ENCODE results near the gene PDK3. TPM values are rescaled to one million over a fixed set of nuclear protein-coding genes. Genes with fewer than 3 reads are reported as not detected.

PDK3 gene
- total RNA-seq, 1 donor from 2014 or later, result 43.7 TPM

DNA sequence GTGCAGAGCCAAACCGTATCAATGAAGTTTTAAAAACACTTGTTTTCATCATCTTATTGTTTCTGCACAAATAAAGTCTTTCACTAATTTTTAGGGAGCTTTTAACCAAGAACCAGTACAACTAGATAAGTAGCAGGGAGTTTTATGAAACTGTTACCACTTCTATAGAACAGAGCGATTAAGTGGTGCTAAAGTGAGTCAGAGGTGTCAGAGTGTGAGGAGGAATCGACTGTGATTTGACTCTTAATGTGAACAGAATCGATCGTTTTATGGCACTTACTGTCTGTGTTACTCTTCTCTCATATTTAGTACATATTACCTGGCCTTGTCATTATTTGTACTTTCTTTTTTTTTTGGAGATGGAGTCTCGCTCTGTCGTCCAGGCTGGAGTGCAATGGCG is 43.3 kb downstream of the PDK3 start:
- Mint-ChIP-seq H3K4me3 (ENCODE audit: low read depth) (no peak overlapping the region), H3K27me3 (no peaks in the 10 kb centered on the region), H3K27ac (no peak overlapping the region), H3K9me3 (ENCODE audit: low read depth) (no peaks in the 10 kb centered on the region), H3K4me1 (ENCODE audit: low read depth) (peaks cover 8% of the 10 kb centered on the region), H3K36me3 (ENCODE audit: insufficient read depth) (peaks cover 18% of the 10 kb centered on the region)
- DNase-seq (ENCODE audit: low spot score, unreplicated experiment), result no peak
- TF ChIP-seq, protein P1, sequence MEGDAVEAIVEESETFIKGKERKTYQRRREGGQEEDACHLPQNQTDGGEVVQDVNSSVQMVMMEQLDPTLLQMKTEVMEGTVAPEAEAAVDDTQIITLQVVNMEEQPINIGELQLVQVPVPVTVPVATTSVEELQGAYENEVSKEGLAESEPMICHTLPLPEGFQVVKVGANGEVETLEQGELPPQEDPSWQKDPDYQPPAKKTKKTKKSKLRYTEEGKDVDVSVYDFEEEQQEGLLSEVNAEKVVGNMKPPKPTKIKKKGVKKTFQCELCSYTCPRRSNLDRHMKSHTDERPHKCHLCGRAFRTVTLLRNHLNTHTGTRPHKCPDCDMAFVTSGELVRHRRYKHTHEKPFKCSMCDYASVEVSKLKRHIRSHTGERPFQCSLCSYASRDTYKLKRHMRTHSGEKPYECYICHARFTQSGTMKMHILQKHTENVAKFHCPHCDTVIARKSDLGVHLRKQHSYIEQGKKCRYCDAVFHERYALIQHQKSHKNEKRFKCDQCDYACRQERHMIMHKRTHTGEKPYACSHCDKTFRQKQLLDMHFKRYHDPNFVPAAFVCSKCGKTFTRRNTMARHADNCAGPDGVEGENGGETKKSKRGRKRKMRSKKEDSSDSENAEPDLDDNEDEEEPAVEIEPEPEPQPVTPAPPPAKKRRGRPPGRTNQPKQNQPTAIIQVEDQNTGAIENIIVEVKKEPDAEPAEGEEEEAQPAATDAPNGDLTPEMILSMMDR (IDR thresholded peaks at IDR 0.05; ENCODE audit: unreplicated experiment), result no peak

DNA sequence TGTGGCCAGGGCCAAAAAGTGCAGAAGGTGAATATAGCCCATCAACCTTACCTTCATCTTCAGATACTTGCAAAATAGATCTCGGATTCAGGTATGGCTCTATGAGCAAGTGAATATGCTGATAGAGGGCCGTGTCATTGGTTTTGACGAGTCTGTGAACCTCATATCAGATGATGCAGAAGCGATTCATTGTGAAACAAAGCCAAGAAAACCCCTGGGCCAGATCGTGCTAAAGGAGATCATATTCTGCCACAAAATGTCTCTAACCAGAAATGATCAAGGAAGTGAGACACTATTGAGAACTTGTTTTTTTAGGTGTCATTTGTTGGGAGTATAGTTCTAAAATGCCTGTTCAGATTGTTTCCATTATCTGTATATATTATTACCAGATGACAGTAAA is 48.3 kb downstream of the PDK3 start:
- Mint-ChIP-seq H3K4me1 (ENCODE audit: low read depth) (peaks cover 5% of the 10 kb centered on the region), H3K27ac (no peak overlapping the region), H3K4me3 (ENCODE audit: low read depth) (no peak overlapping the region), H3K36me3 (ENCODE audit: insufficient read depth) (peaks cover 11% of the 10 kb centered on the region), H3K27me3 (no peaks in the 10 kb centered on the region), H3K9me3 (ENCODE audit: low read depth) (no peaks in the 10 kb centered on the region)
- DNase-seq (ENCODE audit: low spot score, unreplicated experiment), result no peak
- TF ChIP-seq, protein P1 (IDR thresholded peaks at IDR 0.05; ENCODE audit: unreplicated experiment), result no peak

DNA sequence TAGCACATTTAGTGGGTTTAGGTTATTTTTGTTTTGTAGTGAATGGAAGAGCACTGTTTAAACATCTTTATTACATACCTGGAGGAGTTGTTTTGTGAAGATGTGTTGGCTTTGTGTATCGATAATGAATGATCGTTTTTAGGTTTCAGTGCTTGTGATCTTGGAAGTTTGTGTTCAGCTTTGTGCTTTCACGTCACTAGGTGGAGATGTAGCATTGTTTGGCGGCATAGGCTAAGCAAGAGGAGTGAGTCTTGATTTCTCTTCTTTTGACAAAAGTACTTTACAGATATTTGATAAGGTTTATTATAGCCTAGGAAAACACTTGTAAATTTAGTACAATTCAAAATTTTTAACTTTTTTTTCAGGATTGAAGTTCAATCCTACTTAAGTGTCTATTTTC is 50.4 kb downstream of the PDK3 start:
- no peaks in the 10 kb centered on the region for H3K27me3 Mint-ChIP-seq
- H3K36me3 Mint-ChIP-seq (ENCODE audit: insufficient read depth), result peaks cover 11% of the 10 kb centered on the region
- H3K4me3 Mint-ChIP-seq (ENCODE audit: low read depth), result no peak overlapping the region
- no peaks in the 10 kb centered on the region for H3K9me3 Mint-ChIP-seq (ENCODE audit: low read depth)
- H3K4me1 Mint-ChIP-seq (ENCODE audit: low read depth), result peaks cover 5% of the 10 kb centered on the region
- DNase-seq (ENCODE audit: low spot score, unreplicated experiment), result no peak
- peak overlapping the region; percentile 19 for H3K27ac Mint-ChIP-seq
- TF ChIP-seq, protein P1 (IDR thresholded peaks at IDR 0.05; ENCODE audit: unreplicated experiment), result peak; percentile 50

- Mint-ChIP-seq H3K36me3 (ENCODE audit: insufficient read depth) (peaks cover 19% of the 10 kb centered on the region), H3K27me3 (no peaks in the 10 kb centered on the region), H3K4me3 (ENCODE audit: low read depth) (no peak overlapping the region), H3K27ac (peak overlapping the region; percentile 82), H3K4me1 (ENCODE audit: low read depth) (peaks cover 3% of the 10 kb centered on the region), H3K9me3 (ENCODE audit: low read depth) (no peaks in the 10 kb centered on the region)
- no peak for DNase-seq (ENCODE audit: low spot score, unreplicated experiment)
- TF ChIP-seq, protein P1 (IDR thresholded peaks at IDR 0.05; ENCODE audit: unreplicated experiment), result no peak
These were observed 55.4 kb downstream of the PDK3 start for GRCh38 chrX:24520472-24520871.

GRCh38 chrX:24525455-24525854 is 60.4 kb downstream of the PDK3 start:
- H3K27ac Mint-ChIP-seq, result no peak overlapping the region
- H3K4me3 Mint-ChIP-seq (ENCODE audit: low read depth), result no peak overlapping the region

More at GRCh38 chrX:24525455-24525854, 60.4 kb downstream of the PDK3 start:
- DNase-seq (ENCODE audit: low spot score, unreplicated experiment), result no peak
- Mint-ChIP-seq H3K9me3 (ENCODE audit: low read depth) (no peaks in the 10 kb centered on the region), H3K27me3 (no peaks in the 10 kb centered on the region), H3K36me3 (ENCODE audit: insufficient read depth) (peaks cover 16% of the 10 kb centered on the region), H3K4me1 (ENCODE audit: low read depth) (peaks cover 4% of the 10 kb centered on the region)
- TF ChIP-seq, protein P1 (IDR thresholded peaks at IDR 0.05; ENCODE audit: unreplicated experiment), result no peak

Data from progenitor cell of endocrine pancreas (in vitro differentiated cells).